ENCODE measurements around the gene CTSD.

Gene CTSD

DNA sequence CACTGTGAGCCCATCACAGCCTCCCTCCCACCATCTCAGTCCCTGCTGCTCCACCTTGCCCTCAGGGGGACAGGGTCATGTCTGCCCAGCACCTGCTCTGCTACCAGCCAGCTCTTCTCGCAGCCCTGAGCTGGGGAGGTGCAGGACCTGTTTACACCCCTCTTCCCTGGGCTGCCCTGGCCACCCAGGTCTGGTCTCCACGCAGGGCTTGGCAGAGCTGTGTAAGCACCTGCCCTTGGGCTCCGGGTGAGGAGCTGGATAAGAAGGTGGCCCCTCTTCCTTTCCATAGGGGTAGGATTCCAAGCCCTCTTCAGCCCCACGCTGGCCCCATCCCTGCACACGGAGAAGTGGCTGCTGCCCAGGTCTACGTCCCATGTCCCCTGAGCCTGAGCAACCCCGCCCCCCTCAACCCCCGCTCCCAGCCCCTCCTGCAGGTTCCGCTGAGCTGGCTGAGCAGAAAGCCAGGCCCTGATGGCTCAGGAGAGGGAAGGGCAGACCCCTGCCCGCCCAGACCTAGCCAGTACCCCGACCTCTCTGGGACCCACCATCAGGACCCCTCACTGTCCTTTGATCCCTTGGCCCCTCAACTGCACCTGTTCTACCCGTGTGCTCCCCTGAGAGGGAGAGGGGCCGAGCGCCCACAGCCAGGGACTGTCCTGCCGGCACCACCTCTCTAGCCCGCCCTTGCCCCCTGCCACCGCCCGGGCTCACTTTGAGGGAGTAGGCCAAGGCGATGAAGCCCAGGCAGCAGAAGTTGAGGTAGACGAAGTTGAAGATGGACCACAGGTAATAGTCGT is 16.6 kb downstream of the CTSD start:
- no peak for DNase-seq (ENCODE audit: extremely low spot score)
- CTCF ChIA-PET = no interaction called here
- TF ChIP-seq ZNF384 (IDR thresholded peaks at IDR 0.05) = no peak
- no peak for TF ChIP-seq TARDBP (IDR thresholded peaks at IDR 0.05)
- no peak for TF ChIP-seq FOXK2 (IDR thresholded peaks at IDR 0.05)
- TF ChIP-seq ELF4 (IDR thresholded peaks at IDR 0.05) = no peak
- TF ChIP-seq FOXA1 (IDR thresholded peaks at IDR 0.05) = no peak
- POLR2A ChIA-PET = interaction anchor here (1.0 kb wide), 1 partner anchor 15 kb away, joined by 3 read pairs; no protein-coding TSS in a partner anchor

DNA sequence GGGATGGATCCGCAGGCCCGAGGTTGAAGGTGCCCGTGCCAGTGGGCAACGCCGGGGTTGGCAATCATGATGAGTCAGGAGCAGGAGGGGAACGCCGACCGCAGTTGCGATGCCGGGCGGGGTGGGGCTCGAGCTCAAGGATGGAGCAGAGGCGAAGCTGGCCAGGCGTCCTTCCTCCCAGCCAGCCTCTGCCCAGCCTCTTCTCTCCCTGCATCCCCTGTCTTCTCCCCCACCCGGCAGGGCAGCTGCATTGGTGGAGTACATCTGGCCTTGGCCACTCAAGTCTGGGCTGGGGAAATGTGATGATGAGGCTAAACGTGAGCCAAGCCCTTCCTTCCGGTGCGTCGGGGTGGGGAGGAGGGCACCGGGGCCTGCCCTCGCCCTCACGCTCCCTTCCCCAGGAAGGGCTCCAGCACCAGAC is 17.2 kb downstream of the CTSD start:
- DNase-seq (ENCODE audit: extremely low spot score) = no peak
- POLR2A ChIA-PET = interaction anchor here (1.0 kb wide), 1 partner anchor 16 kb away, joined by 3 read pairs; no protein-coding TSS in a partner anchor
- CTCF ChIA-PET = no interaction called here
- TF ChIP-seq SP1 (IDR thresholded peaks at IDR 0.05) (no peak), FOXM1 (IDR thresholded peaks at IDR 0.05; ENCODE audit: borderline replicate concordance) (no peak), CTBP1 (IDR thresholded peaks at IDR 0.05; ENCODE audit: borderline replicate concordance) (no peak), ELF4 (IDR thresholded peaks at IDR 0.05) (no peak), BHLHE40 (IDR thresholded peaks at IDR 0.05; ENCODE audit: borderline replicate concordance) (no peak), NFRKB (IDR thresholded peaks at IDR 0.05) (no peak), FOXK2 (IDR thresholded peaks at IDR 0.05) (no peak), ZNF384 (IDR thresholded peaks at IDR 0.05) (no peak), TARDBP (IDR thresholded peaks at IDR 0.05) (no peak), FOXA1 (IDR thresholded peaks at IDR 0.05) (no peak), LEF1 (IDR thresholded peaks at IDR 0.05; ENCODE audit: borderline replicate concordance) (no peak), SUZ12 (IDR thresholded peaks at IDR 0.05) (no peak)

GRCh38 chr11:1745701-1746320 is 17.9 kb downstream of the CTSD start:
- CTCF ChIA-PET = no interaction called here
- POLR2A ChIA-PET = interaction anchor here (1.0 kb wide), 1 partner anchor 17 kb away, joined by 3 read pairs; no protein-coding TSS in a partner anchor
- no peak for DNase-seq (ENCODE audit: extremely low spot score)
- no peak for TF ChIP-seq L3MBTL2 (conservative IDR thresholded peaks at IDR 0.05)
- TF ChIP-seq PKNOX1 (IDR thresholded peaks at IDR 0.05) = no peak
- TF ChIP-seq ARNT (IDR thresholded peaks at IDR 0.05) = no peak
- no peak for TF ChIP-seq FOXM1 (IDR thresholded peaks at IDR 0.05; ENCODE audit: borderline replicate concordance)
- no peak for TF ChIP-seq NFRKB (IDR thresholded peaks at IDR 0.05)
- TF ChIP-seq LEF1 (IDR thresholded peaks at IDR 0.05; ENCODE audit: borderline replicate concordance) = no peak
- no peak for TF ChIP-seq HDGF (IDR thresholded peaks at IDR 0.05; ENCODE audit: borderline replicate concordance)
- TF ChIP-seq FOXA1 (IDR thresholded peaks at IDR 0.05) = no peak
- TF ChIP-seq TARDBP (IDR thresholded peaks at IDR 0.05) = no peak
- TF ChIP-seq FOXK2 (IDR thresholded peaks at IDR 0.05) = no peak
- TF ChIP-seq SUZ12 (IDR thresholded peaks at IDR 0.05) = no peak
- TF ChIP-seq ELF4 (IDR thresholded peaks at IDR 0.05) = no peak
- no peak for TF ChIP-seq BHLHE40 (IDR thresholded peaks at IDR 0.05; ENCODE audit: borderline replicate concordance)
- no peak for TF ChIP-seq CTBP1 (IDR thresholded peaks at IDR 0.05; ENCODE audit: borderline replicate concordance)
- TF ChIP-seq ZNF384 (IDR thresholded peaks at IDR 0.05) = no peak
- TF ChIP-seq SP1 (IDR thresholded peaks at IDR 0.05) = no peak

- TF ChIP-seq CTBP1 (IDR thresholded peaks at IDR 0.05; ENCODE audit: borderline replicate concordance) (no peak), SP1 (IDR thresholded peaks at IDR 0.05) (no peak), ELF4 (IDR thresholded peaks at IDR 0.05) (no peak), ZNF384 (IDR thresholded peaks at IDR 0.05) (no peak), LEF1 (IDR thresholded peaks at IDR 0.05; ENCODE audit: borderline replicate concordance) (no peak), NFRKB (IDR thresholded peaks at IDR 0.05) (no peak), TARDBP (IDR thresholded peaks at IDR 0.05) (no peak), ARNT (IDR thresholded peaks at IDR 0.05) (no peak), L3MBTL2 (conservative IDR thresholded peaks at IDR 0.05) (no peak), FOXA1 (IDR thresholded peaks at IDR 0.05) (no peak), FOXM1 (IDR thresholded peaks at IDR 0.05; ENCODE audit: borderline replicate concordance) (no peak), FOXK2 (IDR thresholded peaks at IDR 0.05) (no peak), BHLHE40 (IDR thresholded peaks at IDR 0.05; ENCODE audit: borderline replicate concordance) (no peak), PKNOX1 (IDR thresholded peaks at IDR 0.05) (no peak), SUZ12 (IDR thresholded peaks at IDR 0.05) (no peak), HDGF (IDR thresholded peaks at IDR 0.05; ENCODE audit: borderline replicate concordance) (no peak)
- ChIA-PET CTCF (no interaction called here), POLR2A (no interaction called here)
- DNase-seq (ENCODE audit: extremely low spot score) = no peak
Measured at GRCh38 chr11:1744891-1745700, 18.6 kb downstream of the CTSD start.

DNA sequence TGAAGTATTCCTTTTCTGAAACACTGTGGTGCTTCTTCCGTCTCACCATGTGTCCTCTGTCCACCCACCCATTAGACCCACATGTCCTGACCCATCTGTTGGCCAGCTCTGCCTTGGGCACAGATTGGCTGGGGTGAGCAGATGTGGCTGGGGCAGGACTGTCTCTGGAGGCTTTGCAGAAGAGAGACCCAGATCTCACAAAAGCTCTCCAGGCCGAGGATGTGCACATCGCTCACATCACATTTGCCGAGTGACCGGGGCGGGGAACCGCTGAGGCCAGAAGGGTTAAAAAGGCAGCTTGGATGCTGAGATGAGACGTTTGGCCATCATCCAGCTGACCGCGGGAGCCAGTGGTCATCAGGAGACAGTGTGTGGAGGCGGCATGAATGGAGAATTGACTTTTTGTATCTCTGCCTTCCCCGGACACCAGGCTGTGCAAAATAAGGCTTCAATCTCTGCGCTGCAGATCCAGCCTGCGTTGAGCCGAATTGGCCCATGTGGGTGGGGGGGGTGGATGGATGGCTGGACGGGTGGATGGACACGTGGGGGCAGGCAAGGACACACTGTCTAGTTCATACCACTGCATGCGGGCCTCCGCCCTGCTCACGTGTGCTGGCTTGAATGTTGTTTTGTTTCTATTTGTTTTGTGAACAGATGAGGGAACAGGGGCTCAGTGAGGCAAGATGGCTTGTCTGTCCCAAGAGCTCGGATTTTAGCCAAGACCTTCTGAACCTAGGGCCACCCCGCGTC is 19.4 kb downstream of the CTSD start:
- ChIA-PET POLR2A (no interaction called here), CTCF (no interaction called here)
- TF ChIP-seq NFRKB (IDR thresholded peaks at IDR 0.05) = no peak
- no peak for DNase-seq (ENCODE audit: extremely low spot score)

Measured in HEK293T (cell line).